Mucosa of rectum (tissue), 2 donors: ENCODE measurements around the gene KRTAP19-1.

Source experiments
- H3K27ac ChIP-seq, 2 donors: one replicate each; pipeline ENCODE4 v1.7.0; 2013; ENCODE audit warnings: inconsistent platforms in 2 of 2, low read depth in 2 of 2, low read length in 2 of 2
- H3K27me3 ChIP-seq, 2 donors: one replicate each; pipeline ENCODE4 v1.7.0; 2013; ENCODE audit warnings: low read length in 2 of 2; ENCODE audit not compliant: control insufficient read depth in 2 of 2, insufficient read depth in 2 of 2
- H3K36me3 ChIP-seq, 2 donors: one replicate each; pipeline ENCODE4 v1.7.0; 2013; ENCODE audit warnings: low read length in 2 of 2; ENCODE audit not compliant: control insufficient read depth in 2 of 2, insufficient read depth in 2 of 2
- H3K4me1 ChIP-seq, 2 donors: one replicate each; pipeline ENCODE4 v1.7.0; 2013; ENCODE audit warnings: low read length in 2 of 2, mild to moderate bottlenecking in 1 of 2; ENCODE audit not compliant: control insufficient read depth in 2 of 2, insufficient read depth in 2 of 2
- H3K4me3 ChIP-seq, 2 donors: one replicate each; pipeline ENCODE4 v1.7.0; 2013; ENCODE audit warnings: low read length in 2 of 2
- H3K9ac ChIP-seq, 2 donors: one replicate each; pipeline ENCODE4 v1.7.0; 2013; ENCODE audit warnings: low read length in 2 of 2, low read depth in 1 of 2, mild to moderate bottlenecking in 1 of 2
- H3K9me3 ChIP-seq, 2 donors: one replicate each; pipeline ENCODE4 v1.7.0; 2013; ENCODE audit warnings: low read length in 2 of 2; ENCODE audit not compliant: control insufficient read depth in 2 of 2
- donor health status: healthy.
- donor health status: Normal muscosa, but diverticular disease.

The KRTAP19-1 gene

GRCh38 chr21:30434033-30434631 lies 46.0 kb downstream of the KRTAP19-1 start:
- Histone ChIP-seq H3K9me3 (no peaks in the 10 kb centered on the region), H3K4me1 (no peaks in the 10 kb centered on the region), H3K27ac (no peak overlapping the region), H3K36me3 (no peaks in the 10 kb centered on the region), H3K27me3 (no peaks in the 10 kb centered on the region), H3K4me3 (no peak overlapping the region), H3K9ac (no peak overlapping the region)

GRCh38 chr21:30430170-30430655 lies 50.0 kb downstream of the KRTAP19-1 start, which contains the start of gene KRTAP13-4:
TSS of gene KRTAP13-4 (plus strand) at chr21:30430220. CDS start at chr21:30430276, 56 bp downstream.
- Histone ChIP-seq H3K4me3 (no peak within 1 kb of the TSS), H3K36me3 (no peaks in the 10 kb centered on the region), H3K27ac (no peak within 1 kb of the TSS), H3K4me1 (no peaks in the 10 kb centered on the region), H3K9me3 (no peaks in the 10 kb centered on the region), H3K9ac (no peak within 1 kb of the TSS), H3K27me3 (no peaks in the 10 kb centered on the region)
